Tibial nerve (tissue), 4 donors: ENCODE results near the gene PTPN5. TPM values are rescaled to one million over a fixed set of nuclear protein-coding genes. Genes with fewer than 3 reads are reported as not detected.

Experiments
- DNase-seq, 2 donors: peaks; one replicate each; pipeline ENCODE4 v3.0.0-alpha.2; 2019; ENCODE audit warnings: low spot score in 2 of 2
- H3K27ac ChIP-seq, 4 donors: fragments of 200-600 bp; sonication (generic) in 3 of 4; one replicate each; pipeline ENCODE4 v1.5.1; 2017 to 2019; ENCODE audit warnings: mild to moderate bottlenecking in 1 of 4
- H3K27me3 ChIP-seq, 2 donors: fragments of 200-600 bp; sonication (generic) in 1 of 2; one replicate each; pipeline versions ENCODE4 v1.5.1 to v1.6.0; 2017 to 2019
- H3K36me3 ChIP-seq, 3 donors: fragments of 200-600 bp; sonication (generic); one replicate each; pipeline ENCODE4 v1.5.1; 2018 to 2019
- H3K4me1 ChIP-seq, 4 donors: fragments of 200-600 bp; sonication (generic) in 3 of 4; one replicate each; pipeline ENCODE4 v1.5.1; 2017 to 2019
- H3K4me3 ChIP-seq, 4 donors: fragments of 200-600 bp; sonication (generic) in 3 of 4; one replicate each; pipeline ENCODE4 v1.5.1; 2017 to 2019; ENCODE audit warnings: mild to moderate bottlenecking in 1 of 4, moderate library complexity in 1 of 4
- H3K9me3 ChIP-seq, 4 donors: fragments of 200-600 bp; sonication (generic) in 3 of 4; one replicate each; pipeline ENCODE4 v1.5.1; 2017 to 2019
- EP300 ChIP-seq, 2 donors: sonication (generic); formaldehyde crosslinking; IDR thresholded peaks; one replicate each; pipeline ENCODE4 v1.6.1; 2017; ENCODE audit warnings: antibody characterized with exemption in 2 of 2, mild to moderate bottlenecking in 1 of 2
- POLR2A ChIP-seq, 2 donors: fragments of 450-650 bp; IDR thresholded peaks; one replicate each; pipeline ENCODE4 v1.6.1; 2017; ENCODE audit warnings: antibody characterized with exemption in 2 of 2, mild to moderate bottlenecking in 2 of 2, moderate library complexity in 2 of 2
- WGBS, 2 donors: methylation state at CpG; one replicate each; pipeline ENCODE4 v1.1.5; 2018; 5-methylcytosine and 5-hydroxymethylcytosine counted together
- total RNA-seq, 4 donors: library from RNA; depleted of rRNA; stranded (reverse); fragments of >200 nt; gene quantifications; one replicate each; pipeline ENCODE4 v1.1.0, GENCODE V29; 2016
- TF ChIP-seq, protein P1 (sequence below), 5 experiments: fragments of 200-600 bp in 3 of 5; fragments of 450-650 bp in 2 of 5; sonication (generic) in 3 of 5; IDR thresholded peaks; one replicate each; pipeline ENCODE4 v1.5.1; 2016 to 2019; ENCODE audit warnings: antibody characterized with exemption in 5 of 5, mild to moderate bottlenecking in 3 of 5, moderate library complexity in 2 of 5

PTPN5 gene
- total RNA-seq, 4 donors from 2014 or later, result 1.2 to 18.8 (median 15.1) TPM

- peak; percentile 72 to 79 for DNase-seq
- Histone ChIP-seq H3K36me3 (no peaks in the 10 kb centered on the region), H3K9me3 (no peaks in the 10 kb centered on the region), H3K4me3 (peak overlapping the region; percentile 45 to 74 (median 64)), H3K27me3 (no peaks in the 10 kb centered on the region), H3K27ac (peak overlapping the region; percentile 46 to 68 (median 65)), H3K4me1 (peaks cover 0 to 18% (median 8%) of the 10 kb centered on the region in 4 donors)
- WGBS, 2 donors, result 3% methylated on average over 38 to 41 of the region's 41 CpGs
- TF ChIP-seq EP300 (IDR thresholded peaks at IDR 0.05), result peak in 1 of 2 donors; percentile 24
- TF ChIP-seq POLR2A (IDR thresholded peaks at IDR 0.05), result no peak
- TF ChIP-seq, protein P1, sequence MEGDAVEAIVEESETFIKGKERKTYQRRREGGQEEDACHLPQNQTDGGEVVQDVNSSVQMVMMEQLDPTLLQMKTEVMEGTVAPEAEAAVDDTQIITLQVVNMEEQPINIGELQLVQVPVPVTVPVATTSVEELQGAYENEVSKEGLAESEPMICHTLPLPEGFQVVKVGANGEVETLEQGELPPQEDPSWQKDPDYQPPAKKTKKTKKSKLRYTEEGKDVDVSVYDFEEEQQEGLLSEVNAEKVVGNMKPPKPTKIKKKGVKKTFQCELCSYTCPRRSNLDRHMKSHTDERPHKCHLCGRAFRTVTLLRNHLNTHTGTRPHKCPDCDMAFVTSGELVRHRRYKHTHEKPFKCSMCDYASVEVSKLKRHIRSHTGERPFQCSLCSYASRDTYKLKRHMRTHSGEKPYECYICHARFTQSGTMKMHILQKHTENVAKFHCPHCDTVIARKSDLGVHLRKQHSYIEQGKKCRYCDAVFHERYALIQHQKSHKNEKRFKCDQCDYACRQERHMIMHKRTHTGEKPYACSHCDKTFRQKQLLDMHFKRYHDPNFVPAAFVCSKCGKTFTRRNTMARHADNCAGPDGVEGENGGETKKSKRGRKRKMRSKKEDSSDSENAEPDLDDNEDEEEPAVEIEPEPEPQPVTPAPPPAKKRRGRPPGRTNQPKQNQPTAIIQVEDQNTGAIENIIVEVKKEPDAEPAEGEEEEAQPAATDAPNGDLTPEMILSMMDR (IDR thresholded peaks at IDR 0.05), result no peak
These were observed 70.6 kb downstream of the PTPN5 start for GRCh38 chr11:18720808-18721560.

DNA sequence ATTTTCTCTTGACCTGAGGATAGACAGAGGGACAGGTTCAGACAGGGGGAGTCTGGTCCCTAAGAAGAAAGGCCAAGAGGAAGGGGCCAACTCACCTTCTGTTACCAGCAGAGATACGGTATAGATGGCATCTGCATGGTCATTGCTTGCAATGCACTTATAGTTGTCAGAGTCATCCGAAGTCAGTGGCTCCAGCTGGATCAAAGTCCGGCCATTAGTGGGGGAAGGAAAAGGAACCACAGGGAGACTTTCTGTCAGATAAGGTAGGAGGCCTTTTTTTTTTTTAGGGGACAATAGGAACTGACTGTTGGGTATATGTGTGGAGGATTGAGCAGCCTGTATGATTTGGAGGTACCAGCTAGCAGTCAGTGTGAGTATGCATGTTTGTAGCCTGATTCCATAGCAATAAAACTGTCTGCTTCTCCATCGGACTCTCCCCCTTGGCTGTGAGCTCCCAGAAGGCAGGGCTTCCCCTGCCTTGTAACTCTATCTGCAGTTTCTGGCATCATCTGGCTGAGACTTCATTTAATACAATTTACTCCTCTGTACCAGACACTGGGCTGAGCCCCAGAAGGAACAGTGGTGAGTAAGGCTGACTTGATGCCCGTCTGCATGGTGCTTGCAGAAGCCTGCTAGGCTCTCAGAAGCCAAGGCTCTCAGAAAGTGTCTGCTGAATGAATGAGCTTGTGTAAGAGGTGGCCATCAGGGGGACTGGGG, 71.3 kb downstream of the PTPN5 start:
- H3K4me3 ChIP-seq, result peak overlapping the region in 2 of 4 donors; percentile 60 to 74
- no peaks in the 10 kb centered on the region for H3K36me3 ChIP-seq
- no peaks in the 10 kb centered on the region for H3K27me3 ChIP-seq
- 62 to 73% methylated on average over 5 of the region's 5 CpGs for WGBS, 2 donors
- H3K27ac ChIP-seq, result peak overlapping the region in 3 of 4 donors; percentile 46 to 66 (median 64)
- no peak for DNase-seq
- H3K4me1 ChIP-seq, result peaks cover 0 to 18% (median 8%) of the 10 kb centered on the region in 4 donors
- TF ChIP-seq, protein P1 (IDR thresholded peaks at IDR 0.05), result no peak
- no peak for TF ChIP-seq POLR2A (IDR thresholded peaks at IDR 0.05)
- H3K9me3 ChIP-seq, result no peaks in the 10 kb centered on the region

DNA sequence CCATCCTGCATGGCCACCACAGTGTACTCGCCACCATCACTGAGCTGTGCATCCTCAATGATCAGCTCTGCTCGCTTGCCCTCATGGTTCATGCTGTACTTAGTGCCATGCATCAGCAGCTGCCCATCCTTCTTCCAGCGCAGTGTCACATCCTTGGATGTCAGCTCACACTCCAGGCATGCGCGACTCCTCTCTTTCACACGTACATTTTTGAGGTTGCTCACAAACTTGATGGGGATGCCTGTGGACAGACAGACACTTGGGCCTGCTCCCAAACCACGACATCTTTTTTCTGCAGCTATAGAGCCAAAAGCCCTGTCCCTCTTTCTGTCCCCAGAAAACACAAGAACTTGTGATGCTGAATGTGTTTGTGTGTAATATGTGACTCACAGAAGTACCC, 76.1 kb downstream of the PTPN5 start:
- no peaks in the 10 kb centered on the region for H3K9me3 ChIP-seq
- no peak overlapping the region for H3K27ac ChIP-seq
- 85 to 95% methylated on average over 7 of the region's 7 CpGs for WGBS, 2 donors
- H3K36me3 ChIP-seq, result no peaks in the 10 kb centered on the region
- no peaks in the 10 kb centered on the region for H3K27me3 ChIP-seq
- TF ChIP-seq POLR2A (IDR thresholded peaks at IDR 0.05) (no peak), EP300 (IDR thresholded peaks at IDR 0.05) (no peak)
- TF ChIP-seq, protein P1 (IDR thresholded peaks at IDR 0.05), result no peak
- H3K4me1 ChIP-seq, result peaks cover 0 to 3% (median under 1%) of the 10 kb centered on the region in 4 donors
- H3K4me3 ChIP-seq, result no peak overlapping the region
- DNase-seq, result no peak

GRCh38 chr11:18714443-18714780, 77.2 kb downstream of the PTPN5 start:
- no peak for DNase-seq
- Histone ChIP-seq H3K4me3 (no peak overlapping the region), H3K36me3 (no peaks in the 10 kb centered on the region), H3K27ac (no peak overlapping the region), H3K4me1 (no peaks in the 10 kb centered on the region), H3K9me3 (no peaks in the 10 kb centered on the region), H3K27me3 (no peaks in the 10 kb centered on the region)
- 90 to 92% methylated on average over 10 of the region's 10 CpGs for WGBS, 2 donors
- TF ChIP-seq, protein P1 (IDR thresholded peaks at IDR 0.05), result no peak
